Thoracic aorta endothelial cell (primary cell): ENCODE results near the gene ZNF747. TPM values are rescaled to one million over a fixed set of nuclear protein-coding genes. Genes with fewer than 3 reads are reported as not detected.

ENCODE experiments used
- small RNA-seq: library from RNA; depleted of rRNA; stranded (forward); fragments of <200 nt; gene quantifications from one replicate; pipeline ENCODE3, GENCODE V24; 2012
- total RNA-seq: library from RNA; depleted of rRNA; stranded (reverse); fragments of >200 nt; gene quantifications from 2 replicates; pipeline ENCODE4 v1.2.3, GENCODE V29; 2012

Gene ZNF747
- total RNA-seq = 5.7 and 9.0 TPM in 2 replicates

GRCh38 chr16:30534368-30535105 lies at the start of gene ZNF747:
Gene ZNF747 (minus strand): TSS chr16:30534858. CDS start chr16:30534679, 179 bp downstream.

DNA sequence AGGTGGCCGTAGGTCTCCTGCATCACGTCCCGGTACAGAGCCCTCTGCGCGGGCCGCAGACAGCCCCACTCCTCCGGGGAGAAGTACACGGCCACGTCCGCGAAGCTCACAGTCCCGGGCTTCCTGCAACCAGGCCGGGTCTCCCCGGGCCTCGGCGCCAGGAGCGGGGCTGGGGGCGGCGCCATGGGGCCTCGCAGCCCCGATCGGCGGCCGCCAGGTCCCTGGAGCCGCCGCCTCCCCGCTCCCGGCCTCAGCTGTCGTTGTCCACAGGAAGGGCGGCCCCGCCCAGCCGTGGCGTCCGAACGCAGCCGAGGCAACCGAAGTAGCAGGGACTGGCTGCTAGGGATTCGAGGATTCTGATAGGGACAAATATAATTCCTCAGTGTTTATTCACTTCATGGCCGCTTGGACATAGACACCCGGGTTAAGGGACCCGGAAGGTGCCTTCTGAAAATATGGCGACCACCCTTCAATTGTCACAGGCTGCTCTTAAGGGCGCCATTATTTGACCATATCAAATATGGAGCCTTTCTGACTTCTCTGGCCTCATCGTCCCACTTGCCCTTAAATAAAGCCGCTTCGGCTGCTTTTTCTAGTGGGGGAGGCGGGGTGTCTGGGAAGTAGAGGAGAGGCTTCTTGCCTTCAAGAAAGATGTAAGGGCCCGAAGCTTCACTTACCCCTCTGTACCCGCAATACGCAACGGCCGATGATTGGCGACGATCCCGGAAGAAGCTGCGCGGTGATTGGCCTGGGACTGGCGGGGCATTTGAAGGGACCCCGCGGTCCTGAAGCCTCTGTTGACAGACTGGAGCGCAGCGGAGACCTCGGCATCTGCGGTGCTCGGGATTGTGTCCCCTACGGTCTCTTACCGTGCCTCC lies 37.0 kb upstream of the ZNF747 start, which contains the start of gene ZNF688:
ZNF688 (minus strand) TSS at position 270 of the 878 bp plus-strand sequence; CDS start at position 185, 85 bp downstream.

DNA sequence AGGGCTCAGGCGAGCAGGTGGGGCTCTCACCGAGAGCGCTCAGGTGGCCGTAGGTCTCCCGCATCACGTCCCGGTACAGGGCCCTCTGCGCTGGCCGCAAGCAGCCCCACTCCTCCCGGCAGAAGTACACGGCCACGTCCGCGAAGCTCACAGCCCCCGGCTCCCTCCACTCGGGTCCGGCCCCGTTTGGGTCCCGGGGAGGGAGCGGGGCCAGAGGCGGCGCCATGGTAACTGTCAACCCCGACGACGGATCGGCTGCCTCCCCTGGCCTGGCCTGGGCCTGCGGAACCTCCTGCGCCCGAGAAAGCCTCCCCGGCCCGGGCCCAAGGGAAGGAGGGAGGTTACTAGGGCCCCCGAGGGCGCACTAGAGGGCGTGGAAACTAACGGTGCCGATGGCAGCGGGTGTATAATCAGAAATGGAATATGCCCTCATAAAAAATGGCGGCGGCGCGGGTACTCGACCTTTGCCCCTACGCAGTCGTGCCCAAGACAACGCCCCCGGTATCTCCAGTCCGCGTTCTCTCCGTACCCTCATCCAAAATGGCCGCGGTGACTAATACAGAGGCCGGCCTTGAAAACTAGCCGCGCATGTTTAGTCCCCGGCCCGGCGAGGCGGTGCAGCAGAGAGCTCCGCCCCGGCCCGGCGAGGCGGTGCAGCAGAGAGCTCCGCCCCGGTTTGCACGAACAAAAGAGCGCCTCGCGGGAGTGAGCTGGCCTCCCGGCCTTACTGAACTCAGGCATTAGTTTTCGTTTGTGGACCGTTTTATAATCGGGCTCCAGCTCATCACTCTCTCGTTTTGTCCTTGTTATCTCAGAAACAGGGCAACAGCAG lies 23.5 kb upstream of the ZNF747 start, which contains the start of gene ZNF764:
ZNF764 (minus strand) TSS at position 418 of the 832 bp plus-strand sequence; CDS start at position 226, 192 bp downstream.

DNA sequence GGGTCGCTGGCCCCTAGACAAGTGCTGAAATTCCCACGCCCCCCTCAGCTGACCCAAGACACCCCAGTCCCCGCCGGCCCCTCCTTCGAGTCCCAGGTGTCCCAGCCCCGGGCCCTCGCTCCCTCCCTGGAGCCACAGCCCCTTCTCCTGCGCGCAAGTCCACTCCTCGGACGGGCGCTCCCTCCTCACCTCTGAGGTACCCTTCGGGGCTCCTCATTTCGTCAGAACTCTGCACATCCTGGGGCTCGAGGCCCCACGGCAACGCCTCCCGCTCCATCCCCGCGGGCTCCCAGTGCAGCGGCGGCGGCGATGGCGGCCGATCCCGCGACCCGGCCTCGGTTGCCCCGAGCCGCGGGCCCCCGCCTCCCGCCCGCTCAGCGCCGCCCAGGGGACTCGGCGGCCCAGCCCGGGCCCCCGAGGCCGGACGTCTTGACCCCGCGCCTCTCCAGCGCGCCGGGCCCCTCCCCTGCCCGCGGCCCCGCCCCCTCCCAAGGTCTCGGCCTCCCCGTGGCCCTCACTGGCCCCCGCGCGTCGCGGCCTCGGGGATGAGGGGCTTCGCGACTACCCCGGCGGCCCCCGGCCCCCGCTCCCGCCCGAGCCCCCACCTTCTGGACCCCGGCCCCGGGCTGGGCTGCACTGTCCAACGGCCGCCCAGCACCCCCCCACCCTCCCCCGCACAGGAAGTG lies 8.4 kb downstream of the ZNF747 start, which contains the start of gene ZNF768:
ZNF768 (minus strand) TSS at position 430 of the 686 bp plus-strand sequence; CDS start at position 277, 153 bp downstream.

Small RNAs within 50 kb of the gene (small RNA-seq; reads per million reads assigned to genes)
- not detected for gene MIR4518
- gene RNU7-61P = not detected

Other genes with a start within 250 kb of the ZNF747 start
- gene CD2BP2, start 179.6 kb downstream of the ZNF747 start, total RNA-seq = 29.5 and 30.5 TPM in 2 replicates
- 36.4 and 49.8 TPM in 2 replicates for gene TBC1D10B, start 164.4 kb downstream of the ZNF747 start, total RNA-seq
- gene MYL11, start 160.1 kb downstream of the ZNF747 start, total RNA-seq = not detected in 2 replicates
- gene SEPTIN1, start 152.3 kb downstream of the ZNF747 start, total RNA-seq = under 0.01 and 0.50 TPM in 2 replicates
- gene ZNF48, start 139.4 kb downstream of the ZNF747 start, total RNA-seq = 10.5 and 10.9 TPM in 2 replicates
- 7.4 and 7.6 TPM in 2 replicates for gene ZNF771, start 127.3 kb downstream of the ZNF747 start, total RNA-seq
- gene DCTPP1, start 104.8 kb downstream of the ZNF747 start, total RNA-seq = 46.0 and 51.1 TPM in 2 replicates
- 14.5 and 15.7 TPM in 2 replicates for gene SEPHS2, start 89.0 kb downstream of the ZNF747 start, total RNA-seq
- not detected in 2 replicates for gene ITGAL, start 62.1 kb downstream of the ZNF747 start, total RNA-seq
- 17.6 and 20.8 TPM in 2 replicates for gene ZNF768, start 8.3 kb downstream of the ZNF747 start, total RNA-seq
- 7.3 and 7.4 TPM in 2 replicates for gene ZNF764, start 23.5 kb upstream of the ZNF747 start, total RNA-seq
- gene ZNF688, start 36.9 kb upstream of the ZNF747 start, total RNA-seq = 4.5 and 5.9 TPM in 2 replicates
- gene ZNF785, start 50.8 kb upstream of the ZNF747 start, total RNA-seq = 7.4 and 9.5 TPM in 2 replicates
- 4.7 and 5.9 TPM in 2 replicates for gene ZNF689, start 75.5 kb upstream of the ZNF747 start, total RNA-seq
- 12.4 and 13.7 TPM in 2 replicates for gene PRR14, start 116.1 kb upstream of the ZNF747 start, total RNA-seq
- 23.7 and 30.1 TPM in 2 replicates for gene FBRS, start 123.6 kb upstream of the ZNF747 start, total RNA-seq
- 32.3 and 36.0 TPM in 2 replicates for gene SRCAP, start 164.3 kb upstream of the ZNF747 start, total RNA-seq
- 21.4 and 22.1 TPM in 2 replicates for gene PHKG2, start 213.6 kb upstream of the ZNF747 start, total RNA-seq
- 1.5 and 1.7 TPM in 2 replicates for gene CFAP119, start 227.2 kb upstream of the ZNF747 start, total RNA-seq
- 85.9 and 91.9 TPM in 2 replicates for gene RNF40, start 227.5 kb upstream of the ZNF747 start, total RNA-seq